SK-N-MC (cell line): ENCODE data around the gene LAMA3.

Experiments used
- EZH2 ChIP-seq: fragments of 200-600 bp; sonication (generic); IDR thresholded peaks from one replicate; pipeline ENCODE4 v1.6.1; 2017; ENCODE audit warnings: antibody characterized with exemption
- FOXP2 ChIP-seq: optimal IDR thresholded peaks from 2 replicates; pipeline ENCODE3; 2011; ENCODE audit warnings: mild to moderate bottlenecking, moderate library complexity; ENCODE audit not compliant: insufficient read depth; ENCODE audit errors: extremely low read length, control extremely low read depth
- POLR2AphosphoS5 ChIP-seq: IDR thresholded peaks from 2 replicates; pipeline ENCODE4 v1.6.1; 2012; ENCODE audit warnings: mild to moderate bottlenecking, low read depth, low read length, borderline replicate concordance

DNA sequence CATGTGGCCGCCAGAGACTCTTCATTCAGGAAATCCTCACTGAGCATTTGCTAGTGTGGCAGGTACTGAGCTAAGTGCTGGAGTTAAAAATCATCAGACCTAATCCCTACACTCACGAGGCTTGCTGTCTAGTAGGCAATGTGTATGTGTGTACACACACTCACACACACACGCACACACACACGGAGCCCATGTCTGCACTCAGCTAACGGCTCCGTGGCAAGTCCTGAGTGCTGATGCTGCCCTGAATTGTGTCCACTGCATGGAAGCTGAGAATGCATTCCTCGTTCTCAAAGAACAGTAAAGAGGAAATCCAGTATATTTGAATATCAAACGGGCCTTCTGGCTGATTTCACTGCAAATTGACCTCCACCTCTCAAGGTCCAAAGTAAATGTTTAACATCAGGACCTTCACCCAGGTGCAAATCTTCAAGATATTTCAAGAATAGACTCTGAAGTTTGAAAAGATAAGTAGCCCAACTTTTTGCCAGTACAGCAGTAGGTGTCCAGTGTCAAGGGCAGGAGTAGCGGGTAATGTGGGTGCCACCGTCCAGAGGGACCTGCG lies 189.2 kb downstream of the LAMA3 start:
- TF ChIP-seq POLR2AphosphoS5 (no peak), EZH2 (no peak), FOXP2 (no peak)
